ENCODE data around the gene LSAMP. TPM values are rescaled to one million over a fixed set of nuclear protein-coding genes. Genes with fewer than 3 reads are reported as not detected.
"Not testable (repeated sequence)": the region's sequence is repeated elsewhere in the genome, so short reads cannot be mapped to it uniquely, and the experiment has no call there.

Gene LSAMP
- total RNA-seq, 2 donors from 2014 or later = 1.1 to 5.9 TPM

GRCh38 chr3:116078561-116078960 is 366.7 kb downstream of the LSAMP start:
- TF ChIP-seq, protein P1, sequence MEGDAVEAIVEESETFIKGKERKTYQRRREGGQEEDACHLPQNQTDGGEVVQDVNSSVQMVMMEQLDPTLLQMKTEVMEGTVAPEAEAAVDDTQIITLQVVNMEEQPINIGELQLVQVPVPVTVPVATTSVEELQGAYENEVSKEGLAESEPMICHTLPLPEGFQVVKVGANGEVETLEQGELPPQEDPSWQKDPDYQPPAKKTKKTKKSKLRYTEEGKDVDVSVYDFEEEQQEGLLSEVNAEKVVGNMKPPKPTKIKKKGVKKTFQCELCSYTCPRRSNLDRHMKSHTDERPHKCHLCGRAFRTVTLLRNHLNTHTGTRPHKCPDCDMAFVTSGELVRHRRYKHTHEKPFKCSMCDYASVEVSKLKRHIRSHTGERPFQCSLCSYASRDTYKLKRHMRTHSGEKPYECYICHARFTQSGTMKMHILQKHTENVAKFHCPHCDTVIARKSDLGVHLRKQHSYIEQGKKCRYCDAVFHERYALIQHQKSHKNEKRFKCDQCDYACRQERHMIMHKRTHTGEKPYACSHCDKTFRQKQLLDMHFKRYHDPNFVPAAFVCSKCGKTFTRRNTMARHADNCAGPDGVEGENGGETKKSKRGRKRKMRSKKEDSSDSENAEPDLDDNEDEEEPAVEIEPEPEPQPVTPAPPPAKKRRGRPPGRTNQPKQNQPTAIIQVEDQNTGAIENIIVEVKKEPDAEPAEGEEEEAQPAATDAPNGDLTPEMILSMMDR (IDR thresholded peaks at IDR 0.05) = no peak
- no peak overlapping the region for H3K27ac ChIP-seq
- no peaks in the 10 kb centered on the region for H3K9me3 ChIP-seq
- DNase-seq = no peak
- H3K4me1 ChIP-seq = no peaks in the 10 kb centered on the region
- intact Hi-C loops (cut with DNase I) = no loop called here
- no peaks in the 10 kb centered on the region for H3K36me3 ChIP-seq
- no peak overlapping the region for H3K9ac ChIP-seq (ENCODE audit: low read depth in 2 of 2, low read length in 2 of 2)
- H3K27me3 ChIP-seq = no peaks in the 10 kb centered on the region
- no peak overlapping the region for H3K4me3 ChIP-seq

DNA sequence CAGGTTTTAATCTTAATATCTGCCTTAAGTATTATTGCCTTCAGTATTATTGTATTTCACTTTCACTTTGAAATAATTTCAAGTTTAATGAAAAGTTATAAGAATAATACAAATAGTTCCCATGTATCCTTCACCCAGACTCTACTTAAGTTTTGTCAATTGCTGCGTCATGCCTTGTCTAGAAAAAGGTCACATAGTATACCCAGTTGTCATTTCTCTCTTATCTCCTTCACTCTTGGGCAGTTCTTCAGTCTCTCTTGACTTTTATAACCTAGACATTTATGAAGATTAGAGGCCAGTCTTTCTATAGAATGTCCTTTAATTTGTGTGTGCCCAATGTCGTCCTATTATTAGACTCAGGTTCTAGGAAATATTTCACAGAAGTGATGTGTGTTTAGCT is 367.7 kb downstream of the LSAMP start:
- DNase-seq = no peak
- Histone ChIP-seq H3K4me1 (no peaks in the 10 kb centered on the region), H3K27me3 (no peaks in the 10 kb centered on the region), H3K36me3 (no peaks in the 10 kb centered on the region), H3K27ac (no peak overlapping the region), H3K9me3 (no peaks in the 10 kb centered on the region), H3K4me3 (no peak overlapping the region), H3K9ac (ENCODE audit: low read depth in 2 of 2, low read length in 2 of 2) (no peak overlapping the region)
- intact Hi-C loops (cut with DNase I) = no loop called here
- TF ChIP-seq, protein P1 (IDR thresholded peaks at IDR 0.05) = no peak

- no peak overlapping the region for H3K9ac ChIP-seq (ENCODE audit: low read depth in 2 of 2, low read length in 2 of 2)
- DNase-seq = no peak
- H3K4me1 ChIP-seq = no peaks in the 10 kb centered on the region
- no peaks in the 10 kb centered on the region for H3K9me3 ChIP-seq
- no peaks in the 10 kb centered on the region for H3K36me3 ChIP-seq
- H3K4me3 ChIP-seq = no peak overlapping the region
- H3K27ac ChIP-seq = no peak overlapping the region
- H3K27me3 ChIP-seq = no peaks in the 10 kb centered on the region
- TF ChIP-seq, protein P1 (IDR thresholded peaks at IDR 0.05) = no peak
- intact Hi-C loops (cut with DNase I) = no loop called here
These were observed 368.2 kb downstream of the LSAMP start for GRCh38 chr3:116077059-116077458.

DNA sequence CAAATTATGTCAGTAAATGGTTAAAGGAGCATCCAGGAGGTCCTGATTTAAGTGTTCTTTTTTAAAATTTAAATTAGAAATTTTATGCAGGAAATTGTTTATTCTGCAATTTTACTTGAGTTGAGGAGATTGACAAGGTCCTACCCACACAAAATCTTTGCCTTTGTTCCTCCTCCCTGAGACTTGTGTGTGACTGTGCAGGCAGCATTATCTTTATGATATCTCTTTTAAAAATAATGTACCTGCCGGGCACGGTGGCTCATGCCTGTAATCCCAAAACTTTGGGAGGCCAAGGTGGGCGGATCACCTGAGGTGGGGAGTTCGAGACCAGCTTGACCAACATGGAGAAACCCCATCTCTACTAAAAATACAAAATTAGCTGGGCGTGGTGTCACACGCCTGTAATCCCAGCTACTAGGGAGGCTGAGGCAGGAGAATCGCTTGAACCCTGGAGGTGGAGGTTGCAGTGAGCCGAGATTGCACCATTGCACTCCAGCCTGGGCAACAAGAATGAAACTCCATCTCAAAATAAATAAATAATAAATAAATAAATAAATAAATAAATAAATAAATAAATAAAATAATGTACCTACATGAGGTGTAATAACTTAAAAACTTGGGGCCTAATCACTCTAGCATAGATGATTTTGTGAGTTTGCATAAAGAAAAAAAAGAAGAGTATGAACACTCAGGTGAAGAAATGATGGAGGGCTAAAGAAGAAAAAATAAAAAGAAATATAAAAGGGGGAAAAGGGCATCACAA is 374.6 kb downstream of the LSAMP start:
- H3K9ac ChIP-seq (ENCODE audit: low read depth in 2 of 2, low read length in 2 of 2); H3K27me3 ChIP-seq; H3K27ac ChIP-seq; DNase-seq; H3K4me1 ChIP-seq; H3K9me3 ChIP-seq; H3K36me3 ChIP-seq; intact Hi-C loops (cut with DNase I); H3K4me3 ChIP-seq: not testable (repeated sequence)

DNA sequence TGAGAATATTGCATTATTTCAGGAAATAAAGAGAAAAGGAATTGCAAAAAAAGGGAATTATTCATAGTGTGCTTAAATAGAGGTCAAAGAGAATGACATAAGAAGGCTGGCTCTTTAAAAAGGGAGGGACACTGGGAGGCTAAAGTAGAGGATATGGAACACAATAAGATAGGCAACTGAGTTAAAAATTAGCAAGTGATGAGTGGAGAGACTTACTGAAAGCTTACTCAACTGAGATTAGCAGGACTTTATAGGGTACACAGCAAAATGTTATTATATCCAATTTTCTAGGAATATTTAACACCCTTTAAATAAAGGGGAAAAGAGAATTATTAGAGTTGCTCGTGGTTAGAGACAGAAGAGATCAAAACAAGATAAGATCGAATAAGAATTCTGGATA is 375.2 kb downstream of the LSAMP start:
- DNase-seq = no peak

DNA sequence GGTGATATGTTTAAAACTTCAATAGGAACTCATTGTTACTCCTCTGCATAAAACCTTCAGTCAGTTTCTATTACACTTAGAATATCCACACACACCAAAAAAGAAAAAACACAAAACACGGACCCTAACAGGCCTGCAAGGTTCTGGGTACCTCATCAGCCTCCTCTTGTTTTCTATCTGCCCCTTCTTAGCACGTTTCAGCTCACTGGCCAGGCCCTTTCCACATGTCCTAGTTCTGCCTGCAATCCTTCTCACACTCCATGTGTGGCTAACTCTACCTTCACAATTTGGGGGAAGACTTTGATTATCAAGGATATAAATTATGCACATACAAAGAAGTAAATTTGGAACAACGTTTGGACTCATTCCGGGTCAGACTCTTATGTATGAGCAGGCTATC is 376.3 kb downstream of the LSAMP start:
- Histone ChIP-seq H3K4me1 (no peaks in the 10 kb centered on the region), H3K9me3 (no peaks in the 10 kb centered on the region), H3K27me3 (no peaks in the 10 kb centered on the region), H3K9ac (ENCODE audit: low read depth in 2 of 2, low read length in 2 of 2) (no peak overlapping the region), H3K36me3 (no peaks in the 10 kb centered on the region), H3K4me3 (no peak overlapping the region), H3K27ac (no peak overlapping the region)
- intact Hi-C loops (cut with DNase I) = no loop called here
- TF ChIP-seq, protein P1 (IDR thresholded peaks at IDR 0.05) = no peak
- DNase-seq = no peak

More for the DNA sequence above, 375.2 kb downstream of the LSAMP start:
- Histone ChIP-seq H3K27ac (no peak overlapping the region), H3K9me3 (no peaks in the 10 kb centered on the region), H3K36me3 (no peaks in the 10 kb centered on the region), H3K27me3 (no peaks in the 10 kb centered on the region), H3K4me1 (no peaks in the 10 kb centered on the region), H3K4me3 (no peak overlapping the region), H3K9ac (ENCODE audit: low read depth in 2 of 2, low read length in 2 of 2) (no peak overlapping the region)
- TF ChIP-seq, protein P1 (IDR thresholded peaks at IDR 0.05) = no peak
- intact Hi-C loops (cut with DNase I) = no loop called here

Data from colonic mucosa (tissue), 4 donors.